ENCODE measurements around the gene CXCL14.

- TF ChIP-seq CTCF (IDR thresholded peaks at IDR 0.05; ENCODE audit: low read depth, low read length, poor library complexity, severe bottlenecking): no peak
- TF ChIP-seq EZH2phosphoT487 (IDR thresholded peaks at IDR 0.05; ENCODE audit: borderline replicate concordance, low read length): no peak
These were observed 18.0 kb upstream of the CXCL14 start for GRCh38 chr5:135596788-135597187.
